ENCODE measurements around the gene ECT2L. TPM values are rescaled to one million over a fixed set of nuclear protein-coding genes. Genes with fewer than 3 reads are reported as not detected.

Gene ECT2L
- total RNA-seq, 1 experiment from 2014 or later: not detected

- ChIA-PET RAD21 (ENCODE audit: low non-redundant PET in 1 of 2, low total read pairs in 2 of 2, uncharacterized antibody in 2 of 2, unreplicated experiment in 2 of 2) (interaction anchor here in 1 of 2 experiments (1.1 kb wide), 1 partner anchor 549 kb away, joined by 3 read pairs; no protein-coding TSS in a partner anchor), CTCF (interaction anchor here (3.8 kb wide), 1 partner anchor 549 kb away, joined by 35 read pairs; no protein-coding TSS in a partner anchor), POLR2A (no interaction called here)
- BruUV-seq (replicated peaks): no TSS peak
- H3K27ac ChIP-seq (ENCODE audit: low read depth, low read length): no peak overlapping the region
- intact Hi-C loops (cut with micrococcal nuclease): loop anchor here (5.0 kb wide), 1 partner anchor 402 kb away; no protein-coding TSS in a partner anchor
- H3K4me1 ChIP-seq (ENCODE audit: control insufficient read depth in 1 of 2, insufficient read depth in 2 of 2, low read length in 2 of 2): peaks cover 28 to 41% of the 10 kb centered on the region in 2 experiments
- TF ChIP-seq ZBTB33 (IDR thresholded peaks at IDR 0.05; ENCODE audit: extremely low read depth, insufficient replicate concordance, low read length) (no peak), SIN3A (IDR thresholded peaks at IDR 0.05; ENCODE audit: low read depth) (no peak), EGR1 (IDR thresholded peaks at IDR 0.05; ENCODE audit: low read depth) (no peak), CEBPB (IDR thresholded peaks at IDR 0.05; ENCODE audit: low read depth) (no peak), SP1 (IDR thresholded peaks at IDR 0.05; ENCODE audit: low read depth) (no peak), REST (IDR thresholded peaks at IDR 0.05; ENCODE audit: low read depth) (no peak), CBX3 (IDR thresholded peaks at IDR 0.05; ENCODE audit: low read depth) (no peak), JUND (IDR thresholded peaks at IDR 0.05) (no peak), POLR2A (IDR thresholded peaks at IDR 0.05; ENCODE audit: borderline replicate concordance, extremely low read depth, insufficient read depth, insufficient read length) (no peak)
- H2AFZ ChIP-seq (ENCODE audit: low read depth, low read length, poor library complexity, severe bottlenecking): peak overlapping the region; percentile 95
- H3K9me2 ChIP-seq (ENCODE audit: insufficient read depth): no peaks in the 10 kb centered on the region
- ATAC-seq (no peak), DNase-seq (ENCODE audit: low read depth, low spot score) (no peak)
- H3K4me2 ChIP-seq (ENCODE audit: low read length): no peak overlapping the region
- H3K9ac ChIP-seq (ENCODE audit: low read length): no peak overlapping the region
- H4K20me1 ChIP-seq (ENCODE audit: insufficient read depth): no peaks in the 10 kb centered on the region
- H3K36me3 ChIP-seq (ENCODE audit: control insufficient read depth in 1 of 2, insufficient read depth in 2 of 2, low read length in 2 of 2): no peaks in the 10 kb centered on the region
- H3K79me2 ChIP-seq (ENCODE audit: insufficient read depth, low read length): no peaks in the 10 kb centered on the region
- H3K27me3 ChIP-seq (ENCODE audit: insufficient read depth, low read length): no peaks in the 10 kb centered on the region
- H3K9me3 ChIP-seq (ENCODE audit: control insufficient read depth in 1 of 2, insufficient read depth in 1 of 2, low read depth in 1 of 2, low read length in 2 of 2): no peaks in the 10 kb centered on the region
- H3K4me3 ChIP-seq (replicated peaks in 1 of 2; ENCODE audit: low read depth in 1 of 2, low read length in 2 of 2): no peak overlapping the region
Observed at GRCh38 chr6:138815221-138815620, 19.3 kb downstream of the ECT2L start.
